ENCODE results near the gene MINDY1. TPM values are rescaled to one million over a fixed set of nuclear protein-coding genes. Genes with fewer than 3 reads are reported as not detected.

The MINDY1 gene
- total RNA-seq = 1 to 10 TPM; 4.2 to 7.0 TPM

GRCh38 chr1:151006327-151007052, at the start of gene MINDY1:
Gene MINDY1, minus strand, starts transcription at chr1:151006902. Its CDS starts 4,285 bp downstream, at chr1:151002617.
- CTCF ChIA-PET = interaction anchor here (0.5 to 7.2 kb wide), 21 partner anchors 10 to 751 kb away, joined by 3 to 81 read pairs (median 3); partner anchors contain the start of genes ANXA9, C1orf56, CDC42SE1 and GABPB2
- Mint-ChIP-seq H3K27me3 (no peaks in the 10 kb centered on the region), H3K4me1 (peaks cover 69% of the 10 kb centered on the region), H3K27ac (peak within 1 kb of the TSS; percentile 94), H3K36me3 (no peaks in the 10 kb centered on the region), H3K9me3 (ENCODE audit: low read depth) (no peaks in the 10 kb centered on the region), H3K4me3 (peak within 1 kb of the TSS; percentile 99)
- peak; percentile 14 for ATAC-seq
- peak; percentile 59 for DNase-seq

DNA sequence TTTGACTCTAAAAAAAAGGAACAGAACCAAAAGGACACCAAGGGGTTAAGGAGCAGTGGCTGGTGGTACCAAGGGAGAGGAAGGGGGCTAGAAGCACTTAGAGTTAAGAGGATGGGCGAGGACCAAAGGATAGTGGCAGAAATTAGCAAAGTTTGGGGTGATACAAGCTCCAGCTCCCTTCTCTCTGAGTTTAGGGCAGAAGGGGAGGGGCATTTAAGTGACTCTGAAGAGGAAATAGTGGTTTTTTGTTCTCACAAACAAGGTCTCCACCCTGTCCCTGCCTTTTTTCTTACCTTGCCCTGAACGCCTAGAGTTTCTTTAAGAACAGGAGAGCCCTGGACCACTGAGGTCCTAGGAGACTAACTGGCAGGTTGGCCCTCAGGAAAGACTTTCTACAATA, 49.4 kb upstream of the MINDY1 start:
- CTCF ChIA-PET = interaction anchor here (1.1 to 8.3 kb wide), 8 partner anchors 7 to 43 kb away, joined by 3 to 71 read pairs (median 9); partner anchors contain the start of genes C1orf56 and GABPB2
- no peaks in the 10 kb centered on the region for H3K27me3 Mint-ChIP-seq
- DNase-seq (peak; percentile 53), ATAC-seq (peak; percentile 20)
- H3K36me3 Mint-ChIP-seq = peaks cover 70% of the 10 kb centered on the region
- H3K27ac Mint-ChIP-seq = peak overlapping the region; percentile 96
- peak overlapping the region; percentile 91 for H3K4me3 Mint-ChIP-seq
- no peaks in the 10 kb centered on the region for H3K9me3 Mint-ChIP-seq (ENCODE audit: low read depth)
- peaks cover 49% of the 10 kb centered on the region for H3K4me1 Mint-ChIP-seq

- Mint-ChIP-seq H3K27me3 (no peaks in the 10 kb centered on the region), H3K27ac (peak overlapping the region; percentile 96), H3K36me3 (peaks cover 72% of the 10 kb centered on the region), H3K9me3 (ENCODE audit: low read depth) (no peaks in the 10 kb centered on the region), H3K4me3 (peak overlapping the region; percentile 91), H3K4me1 (peaks cover 44% of the 10 kb centered on the region)
- CTCF ChIA-PET = interaction anchor here (1.1 to 8.3 kb wide), 6 partner anchors 7 to 44 kb away, joined by 3 to 71 read pairs (median 6); partner anchors contain the start of genes C1orf56 and GABPB2
- ATAC-seq (no peak), DNase-seq (no peak)
These were observed 48.9 kb upstream of the MINDY1 start for GRCh38 chr1:151055581-151055980.

- H3K9me3 Mint-ChIP-seq (ENCODE audit: low read depth) = no peaks in the 10 kb centered on the region
- CTCF ChIA-PET = interaction anchor here (1.1 to 8.3 kb wide), 6 partner anchors 6 to 44 kb away, joined by 3 to 71 read pairs (median 6); partner anchors contain the start of genes C1orf56 and GABPB2
- ATAC-seq (no peak), DNase-seq (no peak)
- H3K4me3 Mint-ChIP-seq = peak overlapping the region; percentile 91
- H3K27me3 Mint-ChIP-seq = no peaks in the 10 kb centered on the region
- peak overlapping the region; percentile 96 for H3K27ac Mint-ChIP-seq
- H3K4me1 Mint-ChIP-seq = peaks cover 41% of the 10 kb centered on the region
- H3K36me3 Mint-ChIP-seq = peaks cover 75% of the 10 kb centered on the region
These were observed 48.4 kb upstream of the MINDY1 start for GRCh38 chr1:151054971-151055547.

DNA sequence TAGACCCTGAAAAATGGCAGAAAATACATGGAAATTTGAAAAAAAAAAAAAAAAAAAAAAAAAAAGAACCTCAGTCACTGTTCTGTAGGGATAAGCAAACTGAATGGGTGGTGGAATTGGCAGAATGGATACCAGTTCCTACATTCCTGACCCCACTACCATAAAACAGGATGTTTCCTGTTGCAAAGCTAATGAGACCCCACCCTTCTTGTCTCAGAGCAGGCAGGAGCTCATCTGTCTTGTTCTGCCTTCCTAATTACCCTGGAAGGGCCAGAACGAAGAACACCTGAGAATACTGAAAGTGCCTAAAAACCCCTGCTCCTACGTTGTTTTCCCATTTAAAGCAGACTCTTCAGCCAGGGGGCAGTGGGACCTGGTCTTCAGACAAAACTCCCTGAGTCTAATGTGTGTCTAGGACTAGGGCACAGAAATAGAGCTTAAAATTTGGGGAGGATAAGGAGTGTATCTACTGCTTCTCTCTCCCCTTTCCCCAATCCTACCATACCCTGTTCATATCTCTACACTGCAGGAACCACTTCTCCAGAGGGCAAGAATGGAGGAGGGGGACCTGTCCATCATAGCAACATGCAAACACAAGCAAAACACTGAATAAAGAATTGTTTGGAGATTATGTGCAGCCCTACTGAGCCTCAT, 44.8 kb upstream of the MINDY1 start:
- CTCF ChIA-PET = interaction anchor here (0.9 to 8.9 kb wide), 3 partner anchors 8 to 56 kb away, joined by 3 to 76 read pairs (median 71); partner anchors contain the start of genes CDC42SE1 and MLLT11
- H3K36me3 Mint-ChIP-seq = peaks cover 55% of the 10 kb centered on the region
- no peak overlapping the region for H3K4me3 Mint-ChIP-seq
- H3K9me3 Mint-ChIP-seq (ENCODE audit: low read depth) = no peaks in the 10 kb centered on the region
- no peak for DNase-seq
- H3K27me3 Mint-ChIP-seq = no peaks in the 10 kb centered on the region
- H3K27ac Mint-ChIP-seq = peak overlapping the region; percentile 35
- H3K4me1 Mint-ChIP-seq = peaks cover 52% of the 10 kb centered on the region
- no peak for ATAC-seq

- no peaks in the 10 kb centered on the region for H3K9me3 Mint-ChIP-seq (ENCODE audit: low read depth)
These were observed 43.5 kb upstream of the MINDY1 start for GRCh38 chr1:151050051-151050688.

GRCh38 chr1:151049458-151049857, 42.8 kb upstream of the MINDY1 start:
- peaks cover 36% of the 10 kb centered on the region for H3K36me3 Mint-ChIP-seq
- no peaks in the 10 kb centered on the region for H3K27me3 Mint-ChIP-seq
- H3K9me3 Mint-ChIP-seq (ENCODE audit: low read depth) = no peaks in the 10 kb centered on the region
- no peak overlapping the region for H3K4me3 Mint-ChIP-seq
- no peak for DNase-seq
- H3K4me1 Mint-ChIP-seq = peaks cover 34% of the 10 kb centered on the region
- H3K27ac Mint-ChIP-seq = peak overlapping the region; percentile 54
- no peak for ATAC-seq
- CTCF ChIA-PET = interaction anchor here (1.1 to 8.9 kb wide), 4 partner anchors 10 to 28 kb away, joined by 5 to 76 read pairs (median 39); partner anchors contain the start of genes CDC42SE1, GABPB2 and MLLT11

More at GRCh38 chr1:151050051-151050688, 43.5 kb upstream of the MINDY1 start:
- no peak for ATAC-seq
- peaks cover 42% of the 10 kb centered on the region for H3K36me3 Mint-ChIP-seq
- H3K4me1 Mint-ChIP-seq = peaks cover 39% of the 10 kb centered on the region
- H3K27me3 Mint-ChIP-seq = no peaks in the 10 kb centered on the region
- CTCF ChIA-PET = interaction anchor here (0.9 to 8.9 kb wide), 5 partner anchors 9 to 55 kb away, joined by 3 to 76 read pairs (median 7); partner anchors contain the start of genes CDC42SE1, GABPB2 and MLLT11
- H3K27ac Mint-ChIP-seq = peak overlapping the region; percentile 54
- no peak overlapping the region for H3K4me3 Mint-ChIP-seq
- no peak for DNase-seq

GRCh38 chr1:151048645-151049032, 41.9 kb upstream of the MINDY1 start:
- Mint-ChIP-seq H3K9me3 (ENCODE audit: low read depth) (no peaks in the 10 kb centered on the region), H3K4me3 (peak overlapping the region; percentile 91), H3K36me3 (peaks cover 29% of the 10 kb centered on the region), H3K27me3 (no peaks in the 10 kb centered on the region), H3K4me1 (peaks cover 32% of the 10 kb centered on the region), H3K27ac (peak overlapping the region; percentile 87)
- DNase-seq = no peak
- ATAC-seq = no peak
- CTCF ChIA-PET = interaction anchor here (0.7 to 8.9 kb wide), 13 partner anchors 11 to 481 kb away, joined by 3 to 76 read pairs (median 6); partner anchors contain the start of genes CDC42SE1, CERS2, MINDY1 and MLLT11

DNA sequence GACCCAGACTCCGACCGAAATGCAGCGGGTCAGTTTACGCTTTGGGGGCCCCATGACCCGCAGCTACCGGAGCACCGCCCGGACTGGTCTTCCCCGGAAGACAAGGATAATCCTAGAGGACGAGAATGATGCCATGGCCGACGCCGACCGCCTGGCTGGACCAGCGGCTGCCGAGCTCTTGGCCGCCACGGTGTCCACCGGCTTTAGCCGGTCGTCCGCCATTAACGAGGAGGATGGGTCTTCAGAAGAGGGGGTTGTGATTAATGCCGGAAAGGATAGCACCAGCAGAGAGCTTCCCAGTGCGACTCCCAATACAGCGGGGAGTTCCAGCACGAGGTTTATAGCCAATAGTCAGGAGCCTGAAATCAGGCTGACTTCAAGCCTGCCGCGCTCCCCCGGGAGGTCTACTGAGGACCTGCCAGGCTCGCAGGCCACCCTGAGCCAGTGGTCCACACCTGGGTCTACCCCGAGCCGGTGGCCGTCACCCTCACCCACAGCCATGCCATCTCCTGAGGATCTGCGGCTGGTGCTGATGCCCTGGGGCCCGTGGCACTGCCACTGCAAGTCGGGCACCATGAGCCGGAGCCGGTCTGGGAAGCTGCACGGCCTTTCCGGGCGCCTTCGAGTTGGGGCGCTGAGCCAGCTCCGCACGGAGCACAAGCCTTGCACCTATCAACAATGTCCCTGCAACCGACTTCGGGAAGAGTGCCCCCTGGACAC, 41.4 kb upstream of the MINDY1 start:
- H3K4me1 Mint-ChIP-seq = peaks cover 36% of the 10 kb centered on the region
- no peaks in the 10 kb centered on the region for H3K9me3 Mint-ChIP-seq (ENCODE audit: low read depth)
- H3K36me3 Mint-ChIP-seq = peaks cover 23% of the 10 kb centered on the region
- DNase-seq (peak; percentile 79), ATAC-seq (peak; percentile 85)
- peak overlapping the region; percentile 91 for H3K4me3 Mint-ChIP-seq
- H3K27ac Mint-ChIP-seq = peak overlapping the region; percentile 87
- no peaks in the 10 kb centered on the region for H3K27me3 Mint-ChIP-seq
- CTCF ChIA-PET = interaction anchor here (0.7 to 8.9 kb wide), 17 partner anchors 11 to 480 kb away, joined by 3 to 76 read pairs (median 4); partner anchors contain the start of genes CDC42SE1, CERS2, MINDY1 and MLLT11

- peak; percentile 74 for ATAC-seq
- CTCF ChIA-PET = interaction anchor here (1.0 to 8.9 kb wide), 15 partner anchors 12 to 480 kb away, joined by 3 to 76 read pairs (median 6); partner anchors contain the start of genes CDC42SE1, GABPB2, MINDY1 and MLLT11
- no peaks in the 10 kb centered on the region for H3K27me3 Mint-ChIP-seq
- DNase-seq = peak; percentile 66
- no peaks in the 10 kb centered on the region for H3K9me3 Mint-ChIP-seq (ENCODE audit: low read depth)
- H3K4me1 Mint-ChIP-seq = peaks cover 40% of the 10 kb centered on the region
- H3K4me3 Mint-ChIP-seq = peak within 1 kb of the TSS; percentile 91
- H3K36me3 Mint-ChIP-seq = peaks cover 18% of the 10 kb centered on the region
- peak within 1 kb of the TSS; percentile 87 for H3K27ac Mint-ChIP-seq
These were observed 40.9 kb upstream of the MINDY1 start, which contains the start of gene C1orf56 for GRCh38 chr1:151047591-151047924. Gene C1orf56, plus strand, starts transcription at chr1:151047751. Its CDS starts 97 bp downstream, at chr1:151047848.

DNA sequence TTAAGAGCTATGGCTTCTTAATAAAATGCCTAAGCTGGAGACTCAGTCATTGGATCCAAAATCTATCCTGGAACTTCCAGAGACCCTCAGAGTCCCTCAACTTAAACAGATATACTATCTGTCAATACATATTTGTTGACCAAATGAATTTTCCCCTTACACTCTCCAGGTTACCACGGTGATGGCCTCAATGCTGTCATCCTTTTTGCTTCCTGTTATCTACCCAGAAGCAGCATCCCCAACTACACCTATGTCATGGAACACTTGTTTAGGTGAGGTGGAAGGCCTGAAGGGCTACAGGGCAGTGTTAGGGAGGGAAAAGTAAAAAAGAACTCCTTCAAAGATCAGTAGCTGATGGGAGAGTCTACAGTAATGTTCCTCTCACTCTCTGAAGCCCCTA, 36.5 kb upstream of the MINDY1 start:
- Mint-ChIP-seq H3K4me3 (no peak overlapping the region), H3K4me1 (peaks cover 24% of the 10 kb centered on the region), H3K36me3 (no peaks in the 10 kb centered on the region), H3K27ac (no peak overlapping the region), H3K27me3 (no peaks in the 10 kb centered on the region), H3K9me3 (ENCODE audit: low read depth) (no peaks in the 10 kb centered on the region)
- DNase-seq (peak; percentile 50), ATAC-seq (no peak)
- CTCF ChIA-PET = interaction anchor here (1.0 to 1.5 kb wide), 3 partner anchors 12 to 48 kb away, joined by 3 to 8 read pairs (median 4); no protein-coding TSS in a partner anchor

DNA sequence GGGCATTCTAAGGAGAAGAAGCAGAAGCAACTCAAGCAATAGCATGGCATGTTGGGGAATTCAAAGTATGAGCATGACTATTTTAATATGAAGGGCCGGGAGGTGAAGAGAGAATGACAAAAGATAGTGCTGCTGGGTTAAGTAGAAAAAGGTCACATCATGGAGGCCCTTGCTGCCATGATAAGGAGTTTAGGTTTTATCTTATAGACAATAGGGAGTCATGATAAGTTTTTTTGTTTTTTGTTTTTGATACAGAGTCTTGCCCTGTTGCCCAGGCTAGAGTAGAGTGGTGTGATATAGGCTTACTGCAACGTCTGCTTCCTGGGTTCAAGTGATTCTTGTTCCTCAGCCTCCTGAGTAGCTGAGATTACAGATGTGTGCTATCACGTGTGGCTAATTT, 32.8 kb upstream of the MINDY1 start:
- no peaks in the 10 kb centered on the region for H3K9me3 Mint-ChIP-seq (ENCODE audit: low read depth)
- CTCF ChIA-PET = interaction anchor here (2.9 kb wide), 1 partner anchor 15 kb away, joined by 14 read pairs; no protein-coding TSS in a partner anchor
- peaks cover 9% of the 10 kb centered on the region for H3K4me1 Mint-ChIP-seq
- H3K27me3 Mint-ChIP-seq = no peaks in the 10 kb centered on the region
- H3K36me3 Mint-ChIP-seq = peaks cover 3% of the 10 kb centered on the region
- DNase-seq (no peak), ATAC-seq (no peak)
- no peak overlapping the region for H3K27ac Mint-ChIP-seq
- no peak overlapping the region for H3K4me3 Mint-ChIP-seq
